Coronary artery (tissue), 2 donors: ENCODE data around the gene CTCF.

Source experiments
- DNase-seq: peaks from one replicate; pipeline ENCODE4 v3.0.0-alpha.2; 2017; ENCODE audit warnings: low spot score
- H3K27ac ChIP-seq, 2 donors: fragments of 200-600 bp; sonication (generic); one replicate each; pipeline ENCODE4 v1.5.1; 2016 to 2019
- H3K4me3 ChIP-seq: fragments of 200-600 bp; sonication (generic); 2 replicates; pipeline ENCODE4 v1.5.1; 2016; ENCODE audit warnings: mild to moderate bottlenecking, moderate library complexity
- TF ChIP-seq, protein P1 (sequence below): fragments of 200-600 bp; sonication (generic); IDR thresholded peaks from one replicate; pipeline ENCODE4 v1.5.1; 2019; ENCODE audit warnings: antibody characterized with exemption

CTCF gene

DNA sequence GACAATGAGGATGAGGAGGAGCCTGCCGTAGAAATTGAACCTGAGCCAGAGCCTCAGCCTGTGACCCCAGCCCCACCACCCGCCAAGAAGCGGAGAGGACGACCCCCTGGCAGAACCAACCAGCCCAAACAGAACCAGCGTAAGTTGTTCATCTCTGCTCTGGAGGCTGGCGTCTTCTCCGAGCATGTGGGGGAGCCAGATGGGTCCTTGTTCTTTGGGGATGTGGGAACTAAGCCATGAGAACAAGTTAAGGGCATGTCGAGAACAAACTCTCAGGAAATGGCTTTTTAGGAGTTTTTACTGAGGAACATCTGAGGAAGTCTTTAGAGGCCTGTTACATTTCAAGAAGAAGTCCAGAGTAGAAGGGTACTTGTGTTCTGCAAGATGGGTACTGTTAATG is 74.4 kb downstream of the CTCF start:
- DNase-seq = no peak
- Histone ChIP-seq H3K4me3 (no peak overlapping the region), H3K27ac (no peak overlapping the region)
- TF ChIP-seq, protein P1, sequence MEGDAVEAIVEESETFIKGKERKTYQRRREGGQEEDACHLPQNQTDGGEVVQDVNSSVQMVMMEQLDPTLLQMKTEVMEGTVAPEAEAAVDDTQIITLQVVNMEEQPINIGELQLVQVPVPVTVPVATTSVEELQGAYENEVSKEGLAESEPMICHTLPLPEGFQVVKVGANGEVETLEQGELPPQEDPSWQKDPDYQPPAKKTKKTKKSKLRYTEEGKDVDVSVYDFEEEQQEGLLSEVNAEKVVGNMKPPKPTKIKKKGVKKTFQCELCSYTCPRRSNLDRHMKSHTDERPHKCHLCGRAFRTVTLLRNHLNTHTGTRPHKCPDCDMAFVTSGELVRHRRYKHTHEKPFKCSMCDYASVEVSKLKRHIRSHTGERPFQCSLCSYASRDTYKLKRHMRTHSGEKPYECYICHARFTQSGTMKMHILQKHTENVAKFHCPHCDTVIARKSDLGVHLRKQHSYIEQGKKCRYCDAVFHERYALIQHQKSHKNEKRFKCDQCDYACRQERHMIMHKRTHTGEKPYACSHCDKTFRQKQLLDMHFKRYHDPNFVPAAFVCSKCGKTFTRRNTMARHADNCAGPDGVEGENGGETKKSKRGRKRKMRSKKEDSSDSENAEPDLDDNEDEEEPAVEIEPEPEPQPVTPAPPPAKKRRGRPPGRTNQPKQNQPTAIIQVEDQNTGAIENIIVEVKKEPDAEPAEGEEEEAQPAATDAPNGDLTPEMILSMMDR = no peak

DNA sequence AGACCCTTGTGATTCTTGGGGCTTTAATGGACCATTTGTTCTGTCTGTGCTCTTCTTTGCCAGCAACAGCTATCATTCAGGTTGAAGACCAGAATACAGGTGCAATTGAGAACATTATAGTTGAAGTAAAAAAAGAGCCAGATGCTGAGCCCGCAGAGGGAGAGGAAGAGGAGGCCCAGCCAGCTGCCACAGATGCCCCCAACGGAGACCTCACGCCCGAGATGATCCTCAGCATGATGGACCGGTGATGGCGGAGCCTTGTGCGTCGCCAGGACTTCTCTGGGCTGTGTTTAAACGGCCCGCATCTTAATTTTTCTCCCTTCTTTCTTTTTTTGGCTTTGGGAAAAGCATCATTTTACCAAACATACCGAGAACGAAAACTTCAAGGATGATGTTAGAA is 75.3 kb downstream of the CTCF start:
- TF ChIP-seq, protein P1 = no peak
- Histone ChIP-seq H3K4me3 (no peak overlapping the region), H3K27ac (no peak overlapping the region)
- no peak for DNase-seq

DNA sequence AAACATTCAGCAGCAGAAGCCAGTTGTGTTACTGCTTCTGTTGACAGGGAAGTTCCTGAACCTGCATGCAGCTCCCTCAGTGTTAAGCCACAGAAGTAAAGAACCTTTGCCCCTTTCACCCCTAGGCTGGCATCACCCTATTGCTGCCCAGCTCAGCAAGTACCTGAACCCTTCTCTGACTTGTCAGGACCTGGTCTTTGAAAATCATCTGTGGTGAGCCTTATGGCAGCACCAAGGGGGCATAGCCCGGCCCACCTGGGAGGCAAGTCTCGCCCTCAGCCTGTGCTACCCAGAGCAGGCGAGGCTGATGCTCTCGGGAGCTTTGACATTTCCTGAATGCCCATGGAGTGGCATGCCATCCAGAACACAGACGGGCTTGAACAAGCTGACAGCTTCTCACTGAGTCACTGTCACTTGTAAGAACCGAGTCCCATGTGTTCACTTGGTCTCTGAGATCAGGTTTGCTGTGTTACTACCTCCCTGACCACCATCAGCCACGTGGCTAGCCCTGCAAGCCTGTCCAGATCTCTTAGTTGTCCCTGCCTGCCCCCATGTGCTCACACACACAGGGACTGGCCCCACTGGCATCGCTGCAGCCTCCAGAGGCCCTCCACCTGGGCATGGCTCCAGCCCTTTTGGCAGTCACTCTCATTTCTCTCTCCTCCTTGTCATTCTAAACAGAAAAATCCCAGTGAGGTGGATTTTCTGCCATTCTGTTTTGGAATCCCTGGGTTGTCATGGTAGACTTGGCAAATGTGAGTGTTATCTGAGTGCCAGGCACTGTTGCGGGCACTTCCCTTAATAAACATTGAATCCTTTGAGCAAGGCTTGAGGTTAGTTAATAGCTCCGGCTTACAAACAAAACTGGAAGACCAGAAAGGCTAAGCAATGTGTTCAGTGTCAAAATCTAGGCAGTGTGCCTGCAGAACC is 79.7 kb downstream of the CTCF start:
- peak; percentile 86 for DNase-seq
- TF ChIP-seq, protein P1 = no peak
- H3K4me3 ChIP-seq = no peak overlapping the region
- peak overlapping the region in 1 of 2 donors; percentile 5 for H3K27ac ChIP-seq

DNA sequence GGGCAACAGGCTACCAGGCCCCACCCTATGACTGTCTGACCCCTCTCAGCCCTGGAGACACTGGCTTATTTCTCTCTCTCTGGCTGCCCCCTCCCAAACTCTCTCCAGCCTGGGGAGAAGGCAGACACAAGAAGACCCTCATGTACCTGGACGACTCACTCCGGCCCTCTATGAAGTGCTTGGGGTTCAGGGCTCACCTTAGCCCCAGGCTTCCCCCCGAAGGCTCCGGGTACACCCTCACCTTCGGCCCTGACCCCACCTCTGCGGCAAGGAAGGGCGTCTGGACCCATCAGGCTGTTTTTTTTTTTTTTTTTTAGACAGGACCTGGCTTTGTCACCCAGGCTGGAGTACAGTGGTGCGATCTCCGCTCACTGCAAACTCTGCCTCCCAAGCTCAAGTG is 81.7 kb downstream of the CTCF start:
- DNase-seq = no peak

DNA sequence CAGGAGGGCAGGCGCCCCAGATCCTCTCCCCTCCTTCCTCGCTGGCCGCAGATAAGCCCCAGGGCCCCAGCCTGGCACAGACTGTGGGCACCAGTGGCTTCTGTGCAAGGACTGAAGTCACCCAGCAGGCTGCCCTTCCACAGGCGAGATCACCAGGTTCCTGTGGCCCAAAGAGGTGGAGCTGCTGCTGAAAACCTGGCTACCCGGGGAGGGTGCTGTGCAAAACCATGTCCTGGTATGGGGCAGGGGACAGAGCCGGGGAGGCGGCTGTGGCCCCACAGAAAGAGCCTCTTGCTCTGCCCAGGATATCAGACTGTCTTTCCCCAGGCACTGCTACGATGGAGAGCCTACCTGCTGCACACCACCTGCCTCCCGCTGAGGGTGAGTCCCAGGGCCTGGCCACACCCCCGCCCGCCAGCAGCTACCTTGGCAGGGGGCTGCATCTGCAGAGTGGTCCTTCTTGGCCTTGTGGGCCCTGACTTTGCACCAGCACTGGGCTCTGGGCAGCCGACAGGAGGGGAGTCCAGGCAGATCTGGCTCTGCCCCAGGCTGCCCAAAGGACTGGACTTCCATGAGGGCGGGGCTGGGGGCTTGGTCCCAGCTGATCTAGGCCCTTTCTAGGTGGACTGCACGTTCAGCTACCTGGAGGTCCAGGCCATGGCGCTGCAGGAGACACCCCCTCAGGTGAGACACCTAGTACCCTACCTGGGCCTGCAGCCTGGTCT is 83.2 kb downstream of the CTCF start:
- Histone ChIP-seq H3K27ac (no peak overlapping the region), H3K4me3 (peak overlapping the region; percentile 58)
- peak; percentile 71 for DNase-seq
- TF ChIP-seq, protein P1 = no peak

More for the DNA sequence above, 81.7 kb downstream of the CTCF start:
- H3K4me3 ChIP-seq = no peak overlapping the region
- TF ChIP-seq, protein P1 = no peak
- no peak overlapping the region for H3K27ac ChIP-seq

DNA sequence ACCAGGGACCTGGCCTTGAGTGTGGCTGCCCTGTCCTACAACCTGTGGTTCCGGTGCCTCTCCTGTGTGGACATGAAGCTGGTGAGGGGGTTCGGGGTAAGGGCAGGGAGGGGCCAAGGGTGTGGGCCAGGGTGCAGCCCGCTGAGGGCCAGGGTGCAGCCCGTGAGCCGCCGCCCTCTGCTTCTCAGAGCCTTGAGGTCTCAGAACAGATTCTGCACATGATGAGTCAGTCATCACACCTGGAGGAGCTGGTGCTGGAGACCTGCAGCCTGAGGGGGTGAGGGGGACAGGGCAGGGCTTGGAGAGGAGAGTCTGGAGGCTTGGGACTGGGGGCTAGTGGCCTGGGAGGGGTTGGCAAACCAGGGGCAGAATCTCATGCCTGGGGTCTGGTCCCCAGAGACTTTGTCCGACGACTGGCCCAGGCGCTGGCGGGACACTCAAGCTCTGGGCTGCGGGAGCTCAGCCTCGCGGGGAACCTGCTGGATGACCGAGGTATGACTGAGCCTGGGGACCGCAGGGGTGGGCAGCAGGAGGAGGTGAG is 84.9 kb downstream of the CTCF start:
- H3K27ac ChIP-seq = no peak overlapping the region
- peak; percentile 68 for DNase-seq
- TF ChIP-seq, protein P1 = no peak
- no peak overlapping the region for H3K4me3 ChIP-seq
